Measurements from ENCODE around the gene RBM10.

DNA sequence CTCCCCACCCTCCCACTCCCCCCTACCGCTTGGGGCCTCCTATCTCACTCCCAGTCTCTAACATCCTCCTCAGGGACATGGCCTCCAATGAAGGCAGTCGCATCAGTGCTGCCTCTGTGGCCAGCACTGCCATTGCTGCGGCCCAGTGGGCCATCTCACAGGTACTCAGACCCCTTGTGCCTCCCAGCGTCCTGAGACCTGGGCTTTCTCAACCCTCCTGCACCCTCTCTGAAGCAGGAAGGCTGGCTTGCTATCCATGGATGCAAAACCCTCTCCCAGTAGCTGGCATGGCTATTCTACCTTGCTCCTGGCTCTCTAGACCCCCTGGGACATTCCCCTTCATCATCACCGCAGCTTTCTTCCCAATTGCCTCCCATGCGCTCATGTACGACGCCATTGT lies 35.3 kb downstream of the RBM10 start:
- TF ChIP-seq CTCF (IDR thresholded peaks at IDR 0.05): no peak
- TF ChIP-seq POLR2A (IDR thresholded peaks at IDR 0.05; ENCODE audit: low read depth): no peak
